AG04450 (cell line): ENCODE measurements around the gene BCAN. TPM values are rescaled to one million over a fixed set of nuclear protein-coding genes. Genes with fewer than 3 reads are reported as not detected.

ENCODE experiments used
- CTCF ChIA-PET: fragments of 300-600, 350-600 bp; formaldehyde crosslinking; extraction: SDS; loops from one replicate; lab custom pipeline; 2022; ENCODE audit warnings: antibody characterized with exemption, inconsistent platforms; lab: Charles Lee
- POLR2A ChIA-PET: fragments of 350-600 bp; formaldehyde crosslinking; extraction: SDS; loops from one replicate; lab custom pipeline; 2021; ENCODE audit warnings: antibody characterized with exemption, inconsistent platforms; lab: Yijun Ruan, JAX
- DNase-seq: peaks from one replicate; pipeline ENCODE4 v3.0.0-alpha.2; 2011; ENCODE audit warnings: low read depth, low spot score
- H3K27ac ChIP-seq: one replicate; pipeline ENCODE4 v1.5.1; 2012; ENCODE audit warnings: low read depth, low read length, control low read depth
- H3K27me3 ChIP-seq: one replicate; pipeline ENCODE4 v1.6.0; 2012; ENCODE audit warnings: low read length; ENCODE audit not compliant: control insufficient read depth, insufficient read depth
- H3K4me3 ChIP-seq: 2 replicates; pipeline ENCODE4 v1.5.1; 2011; ENCODE audit warnings: mild to moderate bottlenecking, low read depth, low read length, control low read depth
- H3K9me3 ChIP-seq: 2 replicates; pipeline ENCODE4 v1.5.1; 2012; ENCODE audit warnings: low read length; ENCODE audit not compliant: control insufficient read depth, insufficient read depth
- CTCF ChIP-seq: IDR thresholded peaks from 2 replicates; pipeline ENCODE4 v1.5.1; 2011; ENCODE audit warnings: low read depth, low read length, control low read depth, inconsistent platforms
- polyA plus RNA-seq: library from polyadenylated mRNA; depleted of rRNA; stranded (reverse); fragments of >200 nt; gene quantifications from 2 replicates; pipeline ENCODE4 v1.2.3, GENCODE V29; 2011

BCAN gene
- polyA plus RNA-seq, 1 experiment = not detected

- Histone ChIP-seq H3K27me3 (no peaks in the 10 kb centered on the region), H3K27ac (peak overlapping the region; percentile 2), H3K4me3 (no peak overlapping the region), H3K9me3 (no peaks in the 10 kb centered on the region)
- ChIA-PET CTCF (interaction anchor here (0.9 to 13.6 kb wide), 4 partner anchors 15 to 65 kb away, joined by 3 to 616 read pairs (median 170); partner anchors contain the start of genes CRABP2, ISG20L2, METTL25B and NES), POLR2A (interaction anchor here (0.7 to 3.9 kb wide), 2 partner anchors 34 to 59 kb away, joined by 4 to 37 read pairs; partner anchors contain the start of genes HDGF, ISG20L2 and METTL25B)
- no peak for DNase-seq
- TF ChIP-seq CTCF = no peak
Measured at GRCh38 chr1:156692441-156692924, 50.6 kb downstream of the BCAN start.

- H3K27ac ChIP-seq = peak overlapping the region; percentile 2
- no peak overlapping the region for H3K4me3 ChIP-seq
- DNase-seq = no peak
- H3K27me3 ChIP-seq = no peaks in the 10 kb centered on the region
- CTCF ChIA-PET = interaction anchor here (0.9 to 13.6 kb wide), 6 partner anchors 13 to 66 kb away, joined by 3 to 616 read pairs (median 60); partner anchors contain the start of genes CRABP2, ISG20L2, METTL25B and NES
- POLR2A ChIA-PET = interaction anchor here (0.6 to 2.0 kb wide), 2 partner anchors 13 to 17 kb away, joined by 3 to 8 read pairs; no protein-coding TSS in a partner anchor
- no peak for TF ChIP-seq CTCF
- H3K9me3 ChIP-seq = no peaks in the 10 kb centered on the region
Measured at GRCh38 chr1:156692925-156693847, 51.3 kb downstream of the BCAN start.

GRCh38 chr1:156693848-156694689 lies 52.2 kb downstream of the BCAN start:
- no peak for DNase-seq
- POLR2A ChIA-PET = interaction anchor here (0.6 to 2.0 kb wide), 3 partner anchors 12 to 18 kb away, joined by 3 to 8 read pairs (median 4); no protein-coding TSS in a partner anchor

GRCh38 chr1:156694690-156694962 lies 52.7 kb downstream of the BCAN start:
- Histone ChIP-seq H3K4me3 (no peak overlapping the region), H3K27ac (no peak overlapping the region), H3K9me3 (no peaks in the 10 kb centered on the region), H3K27me3 (no peaks in the 10 kb centered on the region)
- POLR2A ChIA-PET = interaction anchor here (0.6 to 2.0 kb wide), 2 partner anchors 12 to 18 kb away, joined by 4 to 8 read pairs; no protein-coding TSS in a partner anchor
- no peak for TF ChIP-seq CTCF
- CTCF ChIA-PET = interaction anchor here (0.6 to 13.6 kb wide), 5 partner anchors 12 to 218 kb away, joined by 3 to 616 read pairs (median 3); partner anchors contain the start of genes CRABP2, ISG20L2 and METTL25B
- no peak for DNase-seq

More at GRCh38 chr1:156693848-156694689, 52.2 kb downstream of the BCAN start:
- no peak overlapping the region for H3K4me3 ChIP-seq
- TF ChIP-seq CTCF = no peak
- H3K27me3 ChIP-seq = no peaks in the 10 kb centered on the region
- H3K27ac ChIP-seq = no peak overlapping the region
- H3K9me3 ChIP-seq = no peaks in the 10 kb centered on the region
- CTCF ChIA-PET = interaction anchor here (0.9 to 13.6 kb wide), 4 partner anchors 12 to 198 kb away, joined by 3 to 616 read pairs (median 8); partner anchors contain the start of genes CRABP2, ISG20L2 and METTL25B
